ENCODE results near the gene HCK. TPM values are rescaled to one million over a fixed set of nuclear protein-coding genes. Genes with fewer than 3 reads are reported as not detected.

HCK gene
- total RNA-seq, 4 donors from 2014 or later = 8.0 to 56.1 (median 10.5) TPM

GRCh38 chr20:32132911-32133549 lies 81.0 kb downstream of the HCK start:
- H3K27ac ChIP-seq = no peak overlapping the region
- H3K4me3 ChIP-seq = no peak overlapping the region
- DNase-seq = peak in 1 of 3 donors; percentile 26
- H3K36me3 ChIP-seq = peaks cover 0 to 53% (median 0%) of the 10 kb centered on the region in 3 donors
- H3K4me1 ChIP-seq = no peaks in the 10 kb centered on the region
- H3K9me3 ChIP-seq = no peaks in the 10 kb centered on the region
- TF ChIP-seq, protein P1, sequence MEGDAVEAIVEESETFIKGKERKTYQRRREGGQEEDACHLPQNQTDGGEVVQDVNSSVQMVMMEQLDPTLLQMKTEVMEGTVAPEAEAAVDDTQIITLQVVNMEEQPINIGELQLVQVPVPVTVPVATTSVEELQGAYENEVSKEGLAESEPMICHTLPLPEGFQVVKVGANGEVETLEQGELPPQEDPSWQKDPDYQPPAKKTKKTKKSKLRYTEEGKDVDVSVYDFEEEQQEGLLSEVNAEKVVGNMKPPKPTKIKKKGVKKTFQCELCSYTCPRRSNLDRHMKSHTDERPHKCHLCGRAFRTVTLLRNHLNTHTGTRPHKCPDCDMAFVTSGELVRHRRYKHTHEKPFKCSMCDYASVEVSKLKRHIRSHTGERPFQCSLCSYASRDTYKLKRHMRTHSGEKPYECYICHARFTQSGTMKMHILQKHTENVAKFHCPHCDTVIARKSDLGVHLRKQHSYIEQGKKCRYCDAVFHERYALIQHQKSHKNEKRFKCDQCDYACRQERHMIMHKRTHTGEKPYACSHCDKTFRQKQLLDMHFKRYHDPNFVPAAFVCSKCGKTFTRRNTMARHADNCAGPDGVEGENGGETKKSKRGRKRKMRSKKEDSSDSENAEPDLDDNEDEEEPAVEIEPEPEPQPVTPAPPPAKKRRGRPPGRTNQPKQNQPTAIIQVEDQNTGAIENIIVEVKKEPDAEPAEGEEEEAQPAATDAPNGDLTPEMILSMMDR (IDR thresholded peaks at IDR 0.05) = no peak
- no peak for TF ChIP-seq POLR2A (IDR thresholded peaks at IDR 0.05)
- H3K27me3 ChIP-seq = no peaks in the 10 kb centered on the region

GRCh38 chr20:32134026-32134425 lies 82.0 kb downstream of the HCK start:
- peak in 1 of 3 donors; percentile 30 for DNase-seq
- TF ChIP-seq, protein P1 (IDR thresholded peaks at IDR 0.05) = no peak
- TF ChIP-seq POLR2A (IDR thresholded peaks at IDR 0.05) = no peak
- Histone ChIP-seq H3K4me3 (no peak overlapping the region), H3K4me1 (no peaks in the 10 kb centered on the region), H3K36me3 (peaks cover 0 to 61% (median 0%) of the 10 kb centered on the region in 3 donors), H3K27me3 (no peaks in the 10 kb centered on the region), H3K27ac (no peak overlapping the region), H3K9me3 (no peaks in the 10 kb centered on the region)

DNA sequence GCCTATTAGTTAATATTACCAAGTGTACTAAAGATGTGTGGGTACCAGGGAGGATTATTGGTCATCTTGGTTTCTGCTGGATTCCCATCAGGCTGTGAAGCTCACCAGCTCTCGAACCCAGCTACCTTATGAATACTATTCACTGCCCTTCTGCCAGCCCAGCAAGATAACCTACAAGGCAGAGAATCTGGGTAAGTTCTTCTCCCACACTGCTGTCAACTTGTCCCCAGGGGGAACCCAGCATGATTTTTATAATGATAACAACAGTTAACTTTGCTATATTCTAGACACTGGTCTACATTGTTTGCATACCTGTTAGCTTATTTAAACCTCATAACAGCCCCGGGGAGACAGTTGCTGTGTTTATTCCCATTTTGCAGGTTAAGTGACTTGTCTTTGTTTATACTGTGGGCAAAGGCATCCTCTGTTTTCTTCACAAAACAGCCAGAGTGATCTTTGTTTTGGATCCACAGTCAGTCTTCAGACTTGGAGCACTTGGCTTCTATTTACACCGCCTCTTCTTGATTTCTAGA lies 84.0 kb downstream of the HCK start:
- Histone ChIP-seq H3K36me3 (peaks cover 0 to 78% (median 0%) of the 10 kb centered on the region in 3 donors), H3K4me1 (no peaks in the 10 kb centered on the region), H3K27ac (no peak overlapping the region), H3K4me3 (no peak overlapping the region), H3K27me3 (no peaks in the 10 kb centered on the region), H3K9me3 (no peaks in the 10 kb centered on the region)
- TF ChIP-seq, protein P1 (IDR thresholded peaks at IDR 0.05) = no peak
- no peak for TF ChIP-seq POLR2A (IDR thresholded peaks at IDR 0.05)
- no peak for DNase-seq

DNA sequence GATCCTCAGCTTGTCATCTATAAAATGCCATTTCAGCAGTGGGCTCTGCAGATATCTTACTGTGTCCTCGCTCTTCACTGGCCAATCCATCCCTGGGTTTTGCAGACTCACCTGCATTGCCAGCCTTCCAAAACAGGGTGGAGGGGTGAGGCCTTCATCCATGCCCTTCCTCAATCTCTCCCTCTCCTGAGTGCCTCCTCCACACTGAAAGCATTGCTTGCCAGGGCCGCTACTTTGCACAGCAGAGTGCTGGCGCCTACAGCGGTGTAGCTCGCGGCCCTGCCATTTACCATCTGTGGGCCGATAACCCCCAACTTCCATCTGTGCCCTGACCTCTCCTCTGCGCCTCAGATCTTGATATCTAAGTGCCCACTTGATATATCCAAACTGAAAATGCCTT lies 86.9 kb downstream of the HCK start:
- peaks cover 0 to 93% (median 0%) of the 10 kb centered on the region in 3 donors for H3K36me3 ChIP-seq
- no peaks in the 10 kb centered on the region for H3K4me1 ChIP-seq
- no peak overlapping the region for H3K27ac ChIP-seq
- TF ChIP-seq POLR2A (IDR thresholded peaks at IDR 0.05) = no peak
- TF ChIP-seq, protein P1 (IDR thresholded peaks at IDR 0.05) = no peak
- no peaks in the 10 kb centered on the region for H3K27me3 ChIP-seq
- H3K4me3 ChIP-seq = no peak overlapping the region
- peak in 1 of 3 donors; percentile 6 for DNase-seq
- H3K9me3 ChIP-seq = no peaks in the 10 kb centered on the region

DNA sequence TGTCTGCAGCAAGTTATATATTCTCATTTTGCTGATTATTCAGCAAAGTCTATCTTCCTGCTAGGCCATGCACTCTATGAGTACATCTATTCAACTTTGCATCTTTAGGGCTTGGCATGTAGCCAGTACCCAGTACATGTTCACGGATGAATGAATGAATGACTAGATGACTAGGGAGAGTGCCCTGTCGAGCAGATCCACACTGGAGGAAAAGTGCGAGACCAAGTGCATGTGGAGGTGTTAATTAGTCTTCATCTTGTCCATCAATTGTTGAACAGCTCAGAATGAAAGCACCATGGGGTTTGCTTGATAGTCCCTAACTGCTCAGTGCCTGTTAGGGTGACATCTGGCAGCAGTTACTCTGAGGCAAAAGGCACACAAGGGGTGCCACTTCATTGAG lies 87.9 kb downstream of the HCK start:
- peak in 1 of 3 donors; percentile 7 for DNase-seq
- Histone ChIP-seq H3K27ac (no peak overlapping the region), H3K27me3 (no peaks in the 10 kb centered on the region), H3K9me3 (no peaks in the 10 kb centered on the region), H3K36me3 (peaks cover 0 to 94% (median 0%) of the 10 kb centered on the region in 3 donors), H3K4me3 (no peak overlapping the region), H3K4me1 (no peaks in the 10 kb centered on the region)
- TF ChIP-seq, protein P1 (IDR thresholded peaks at IDR 0.05) = no peak

Measured in Peyer's patch (tissue), 4 donors.